HG02852 (cell line): ENCODE measurements around the gene CAPN8.

Experiments used
- ATAC-seq: cut with Tn5 transposase; IDR thresholded peaks from one replicate; pipeline ENCODE4 v1.9.1; 2021; ENCODE audit warnings: mild to moderate bottlenecking, moderate library complexity; ENCODE audit not compliant: unreplicated experiment

Gene CAPN8

DNA sequence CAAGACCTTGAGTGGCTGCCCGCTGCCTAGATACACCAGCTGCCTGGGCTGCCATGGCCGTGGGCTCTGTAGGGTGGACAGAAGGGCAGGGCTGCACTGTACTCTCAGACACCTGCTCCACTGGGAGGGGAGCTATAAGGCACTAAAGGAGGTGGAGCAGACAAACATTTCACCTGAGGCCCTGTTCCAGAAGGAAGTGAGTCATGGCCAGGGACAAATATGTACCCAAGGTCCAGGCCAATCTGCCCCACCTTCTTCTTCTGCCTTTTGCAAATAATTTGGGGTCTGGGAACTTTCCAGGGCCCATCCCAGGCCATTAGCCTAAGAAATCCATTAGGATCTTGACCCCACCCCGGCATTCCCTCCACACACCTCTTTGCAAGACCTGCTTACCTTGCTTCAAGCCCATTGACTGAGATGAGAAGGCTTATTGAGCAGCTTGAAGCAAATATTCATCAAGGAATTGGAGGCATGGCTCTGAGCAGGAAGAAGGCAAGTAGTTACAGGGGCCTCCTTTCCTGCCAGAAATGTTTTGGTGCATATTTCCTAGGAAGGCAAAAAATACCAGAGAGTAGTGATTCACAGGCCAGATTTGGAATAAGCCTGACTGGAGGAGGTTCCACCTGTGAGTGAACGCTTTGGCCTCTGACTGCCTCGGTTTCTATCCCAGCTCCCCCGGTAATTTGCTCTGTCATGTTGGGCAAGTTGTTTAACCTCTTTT, at the start of gene CAPN8:
TSS of gene CAPN8 (minus strand) at position 110 of the 721 bp plus-strand sequence. CDS start at position 55, 55 bp downstream.
- no peak for ATAC-seq

DNA sequence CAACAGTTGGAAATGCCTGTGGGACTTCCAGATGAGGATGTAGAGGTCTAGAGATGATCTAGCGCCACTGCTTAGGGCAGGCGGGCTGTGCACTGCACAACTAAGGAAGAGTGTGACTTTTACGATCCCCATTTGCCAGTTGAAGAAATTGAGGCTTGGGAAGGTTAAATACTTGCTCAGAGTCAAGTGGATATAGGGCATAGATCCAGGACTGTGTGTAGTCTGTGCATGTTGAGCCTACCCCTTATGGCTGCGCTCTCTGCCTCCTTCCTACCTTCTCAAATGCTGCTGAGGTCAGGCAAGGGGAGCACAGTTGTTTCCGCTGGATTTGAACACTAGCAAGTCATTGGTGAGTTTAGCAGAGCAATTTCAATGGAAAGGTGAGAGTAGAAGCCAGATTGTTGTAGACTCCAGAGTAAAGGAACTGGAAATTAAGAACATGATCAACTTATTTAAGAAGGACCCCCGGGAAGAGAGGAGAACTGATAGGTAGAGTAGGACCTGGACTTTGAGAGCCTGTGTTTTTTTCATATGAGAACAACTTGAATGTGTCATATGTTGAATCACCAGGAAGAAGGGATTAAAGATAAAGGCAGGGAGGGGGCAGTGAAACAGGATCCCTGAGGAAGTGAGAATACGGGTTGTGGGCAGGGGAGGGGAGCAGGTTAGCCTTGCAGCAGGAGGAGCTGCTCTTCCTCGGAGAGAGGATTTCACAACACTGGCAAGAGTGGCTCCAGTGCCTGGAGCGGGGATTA, 49.5 kb upstream of the CAPN8 start:
- no peak for ATAC-seq

DNA sequence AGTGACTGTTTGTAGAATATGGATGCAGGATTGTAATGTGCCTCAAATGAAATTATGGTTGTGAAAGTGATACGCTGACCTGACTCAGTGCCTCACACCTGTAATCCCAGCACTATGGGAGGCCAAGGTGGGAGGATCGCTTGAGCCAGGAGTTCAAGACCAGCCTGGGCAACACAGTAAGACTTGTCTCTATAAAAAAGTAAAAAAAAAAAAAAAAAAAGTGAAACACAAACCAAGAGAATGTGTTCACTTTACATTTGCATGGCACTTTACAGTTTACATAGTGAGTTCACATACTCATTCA, 48.9 kb upstream of the CAPN8 start:
- ATAC-seq = no peak

DNA sequence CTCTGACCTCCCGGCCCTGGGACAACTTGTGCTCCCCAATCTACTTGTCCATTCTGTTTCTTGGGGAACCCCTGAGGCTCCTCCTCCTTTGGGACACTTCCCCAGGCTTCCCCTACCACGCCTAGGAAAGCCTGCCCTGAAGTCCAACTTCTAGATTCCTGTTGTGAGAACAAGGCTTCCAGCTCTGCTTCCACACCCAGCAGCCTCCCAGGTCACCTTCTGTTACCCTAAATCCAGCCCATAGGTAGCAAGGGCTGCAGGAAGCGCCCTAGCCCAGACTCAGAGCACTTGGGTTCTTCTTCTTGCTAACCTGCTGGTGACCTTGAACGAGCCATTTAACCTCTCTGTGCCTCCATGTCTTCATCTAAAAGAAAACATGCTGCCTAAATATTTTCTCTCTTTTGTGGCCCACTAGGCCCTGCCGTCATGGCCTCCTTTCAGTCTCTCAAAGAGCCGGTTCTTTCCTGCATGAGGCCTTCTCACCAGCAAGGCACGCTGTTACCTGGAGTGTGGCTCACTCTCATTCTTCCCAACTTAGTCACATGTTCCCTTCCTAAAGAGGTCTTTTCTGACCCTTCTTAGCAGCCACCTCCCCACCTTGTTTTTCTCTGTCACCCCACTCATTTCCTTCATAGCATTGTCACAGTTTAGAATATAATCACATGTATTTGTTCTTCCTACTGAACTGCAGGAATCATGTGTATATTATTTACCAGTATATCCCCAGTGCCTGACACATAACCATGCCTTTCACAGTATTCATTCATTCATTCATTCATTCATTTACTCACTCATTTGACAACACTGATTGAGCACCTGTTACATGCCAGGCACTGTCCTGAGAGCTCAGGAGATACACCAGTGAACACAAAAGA, 48.3 kb upstream of the CAPN8 start:
- no peak for ATAC-seq

DNA sequence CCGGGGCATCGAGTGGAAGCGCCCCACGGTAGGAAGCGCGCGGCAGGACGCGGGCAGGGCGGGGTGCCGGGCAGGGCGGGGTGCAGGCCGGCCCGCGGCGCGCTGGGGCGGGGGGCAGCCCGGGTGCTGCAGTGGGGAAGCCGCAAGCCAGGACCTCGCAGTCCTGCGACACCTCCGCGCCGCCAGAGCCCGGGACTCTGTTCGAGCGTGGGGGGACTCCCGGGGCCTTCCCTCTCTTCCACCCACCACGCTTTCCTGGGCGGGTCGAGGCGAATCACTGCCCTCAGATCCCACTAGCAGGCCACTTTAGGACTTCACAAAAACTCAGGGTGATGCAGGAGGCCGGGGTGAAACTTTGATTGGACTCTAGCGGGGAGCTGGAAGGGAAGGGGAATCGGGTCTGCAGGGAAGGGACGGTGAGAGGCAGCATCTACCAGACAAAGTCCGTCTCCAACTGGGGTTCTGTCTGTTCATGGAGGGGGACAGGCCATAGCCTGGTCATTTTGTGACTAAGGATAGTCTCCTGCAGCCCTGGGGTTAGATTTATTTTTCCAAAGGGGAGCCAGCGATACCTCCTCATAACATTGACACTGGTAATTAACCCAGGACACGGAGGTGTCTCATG, 47.5 kb upstream of the CAPN8 start:
- peak; percentile 39 for ATAC-seq

DNA sequence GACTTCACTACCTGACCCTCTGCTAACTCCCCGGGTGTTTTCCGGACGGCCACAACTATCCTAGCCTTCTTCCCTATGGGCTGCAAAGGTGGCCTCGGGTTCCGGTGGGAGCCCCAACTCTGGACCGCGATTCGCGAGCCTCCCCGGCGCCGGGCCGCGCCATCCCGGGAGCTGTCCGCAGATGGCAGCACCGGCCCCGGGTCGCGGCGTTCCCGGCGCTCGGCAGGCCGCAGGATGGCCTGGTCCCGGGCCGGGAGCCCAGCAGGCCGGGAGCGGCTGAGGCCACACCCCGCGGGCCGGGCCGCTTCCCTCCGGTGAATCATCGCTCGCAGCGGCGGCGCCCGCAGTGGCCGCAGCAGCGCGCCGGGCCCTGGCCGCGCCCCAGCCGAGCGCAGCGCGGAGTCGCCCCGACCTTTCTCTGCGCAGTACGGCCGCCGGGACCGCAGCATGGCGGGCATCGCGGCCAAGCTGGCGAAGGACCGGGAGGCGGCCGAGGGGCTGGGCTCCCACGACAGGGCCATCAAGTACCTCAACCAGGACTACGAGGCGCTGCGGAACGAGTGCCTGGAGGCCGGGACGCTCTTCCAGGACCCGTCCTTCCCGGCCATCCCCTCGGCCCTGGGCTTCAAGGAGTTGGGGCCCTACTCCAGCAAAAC, 46.8 kb upstream of the CAPN8 start, which contains the start of gene CAPN2:
TSS of gene CAPN2 (plus strand) at position 346 of the 656 bp plus-strand sequence. CDS start at position 448, 102 bp downstream.
- ATAC-seq = peak; percentile 67

DNA sequence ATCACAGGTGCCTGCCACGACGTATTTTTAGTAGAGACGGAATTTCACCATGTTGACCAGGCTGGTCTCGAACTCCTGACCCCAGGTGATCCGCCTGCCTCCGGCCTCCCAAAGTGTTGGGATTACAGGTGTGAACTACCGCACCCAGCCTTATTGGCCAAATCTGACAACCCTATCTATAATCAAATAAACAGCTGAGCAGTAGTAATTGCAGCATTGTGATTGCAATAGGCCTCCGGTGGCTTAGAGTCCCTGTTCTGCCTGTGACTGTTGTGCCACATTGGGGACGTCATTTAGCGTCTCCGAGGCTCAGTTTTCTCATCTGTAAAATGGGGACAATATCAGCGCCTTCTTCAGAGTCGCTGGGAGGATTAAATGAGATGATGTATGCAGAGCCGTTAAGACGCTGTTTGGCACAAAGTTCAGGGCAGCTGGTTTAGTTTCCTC, 46.3 kb upstream of the CAPN8 start:
- no peak for ATAC-seq

DNA sequence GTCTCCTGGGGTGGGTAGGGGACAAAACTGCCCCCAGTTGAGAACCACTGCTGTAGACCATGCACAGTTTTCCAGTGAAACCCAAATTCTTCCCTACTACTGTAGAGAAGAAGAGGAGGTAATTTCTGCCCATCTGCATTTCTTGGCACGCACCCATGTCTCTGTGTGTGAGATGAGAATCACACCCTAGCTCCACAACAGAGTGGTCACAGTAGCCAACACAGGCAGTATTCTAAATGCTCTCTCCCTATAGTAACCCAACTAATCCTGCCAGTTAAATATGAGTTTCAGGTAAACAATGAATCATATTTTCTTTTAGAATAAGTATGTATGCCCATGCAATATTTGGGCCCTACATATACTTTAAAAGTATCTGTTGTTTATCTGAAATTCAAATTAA, 45.7 kb upstream of the CAPN8 start:
- no peak for ATAC-seq

DNA sequence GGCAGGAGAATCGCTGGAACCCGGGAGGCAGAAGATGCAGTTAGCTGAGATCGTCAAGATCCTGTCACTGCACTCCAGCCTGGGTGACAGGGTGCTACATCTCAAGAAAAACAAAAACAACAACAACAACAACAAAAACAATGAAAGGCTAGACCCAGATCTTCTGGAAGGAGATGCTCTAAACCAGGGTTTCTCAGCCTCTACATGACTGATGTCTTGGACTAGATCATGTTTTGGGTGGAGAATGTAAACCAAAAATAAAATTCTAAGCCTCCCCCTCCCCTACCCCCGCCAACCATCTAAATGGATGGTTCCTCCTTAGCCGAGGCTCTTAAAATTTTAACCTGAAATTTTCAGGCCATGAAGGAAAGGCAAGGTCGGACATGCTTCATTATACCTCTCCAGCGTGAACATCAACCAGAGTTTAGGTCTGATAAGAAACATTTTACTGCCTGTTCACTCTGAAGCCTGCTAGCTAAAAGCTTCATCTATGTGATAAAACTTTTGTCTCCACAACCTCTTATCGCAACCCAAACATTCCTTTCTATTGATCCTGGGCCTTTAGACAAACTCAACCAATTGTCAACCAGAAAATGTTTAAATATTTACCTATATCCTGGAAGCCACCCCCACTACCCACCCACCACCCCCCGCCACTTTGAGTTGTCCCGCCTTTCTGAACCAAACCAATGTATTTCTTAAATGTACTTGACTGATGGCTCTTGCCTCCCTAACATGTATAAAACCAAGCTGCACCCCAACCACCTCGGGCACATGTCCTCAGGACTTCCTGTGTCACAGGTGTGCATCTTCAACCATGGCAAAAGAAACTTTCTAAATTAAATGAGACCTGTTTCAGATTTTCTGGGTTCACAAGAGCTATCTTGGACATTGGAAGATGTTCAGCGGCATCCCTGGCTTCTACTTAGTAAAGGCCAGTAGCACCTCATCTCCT, 45.0 kb upstream of the CAPN8 start:
- no peak for ATAC-seq

DNA sequence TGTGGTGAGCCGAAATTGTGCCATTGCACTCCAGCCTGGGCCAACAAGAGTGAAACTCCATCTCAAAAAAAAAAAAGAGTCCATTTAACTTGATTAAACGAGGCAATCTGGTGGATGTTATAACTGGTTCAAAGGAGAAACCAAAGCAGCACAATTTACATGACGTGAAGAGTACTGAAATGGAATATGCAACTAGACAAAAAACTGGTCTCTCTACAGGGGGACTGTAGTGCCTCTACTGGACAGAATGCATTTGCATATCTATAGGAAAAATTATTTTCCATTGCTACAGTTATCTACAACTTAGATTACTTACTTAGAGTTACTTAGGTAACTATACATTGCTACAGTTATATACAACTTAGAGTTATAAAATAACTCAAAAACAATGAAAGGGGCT, 44.1 kb upstream of the CAPN8 start:
- ATAC-seq = no peak

DNA sequence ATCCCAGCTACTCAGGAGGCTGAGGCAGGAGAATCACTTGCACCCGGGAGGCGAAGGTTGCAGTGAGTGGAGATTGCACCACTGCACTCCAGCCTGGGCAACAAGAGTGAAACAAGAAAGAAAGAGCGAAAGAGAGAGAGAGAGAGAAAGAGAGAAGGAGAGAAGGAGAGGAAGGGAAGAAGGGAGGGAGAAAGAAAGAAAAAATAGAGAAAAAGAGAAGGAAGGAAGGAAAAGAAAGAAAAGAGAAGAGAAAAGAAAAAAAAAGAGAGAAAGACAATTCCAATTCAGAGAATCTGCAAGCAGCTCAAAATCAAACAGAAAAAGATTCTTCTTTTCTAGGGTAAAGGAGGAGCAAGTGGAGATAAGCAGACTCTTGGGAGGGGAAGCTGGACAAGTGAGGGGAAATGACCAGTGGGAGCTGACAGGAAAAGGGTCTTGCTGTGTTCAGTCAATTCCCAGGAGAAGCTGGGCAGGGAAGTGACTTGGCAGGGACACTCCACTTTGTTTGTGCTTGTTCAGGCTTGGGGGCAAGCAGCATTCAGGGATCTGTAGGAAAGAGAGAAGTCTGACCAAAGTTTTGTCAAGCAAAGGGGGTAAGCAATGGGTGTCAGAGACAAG, 43.3 kb upstream of the CAPN8 start:
- ATAC-seq = no peak

DNA sequence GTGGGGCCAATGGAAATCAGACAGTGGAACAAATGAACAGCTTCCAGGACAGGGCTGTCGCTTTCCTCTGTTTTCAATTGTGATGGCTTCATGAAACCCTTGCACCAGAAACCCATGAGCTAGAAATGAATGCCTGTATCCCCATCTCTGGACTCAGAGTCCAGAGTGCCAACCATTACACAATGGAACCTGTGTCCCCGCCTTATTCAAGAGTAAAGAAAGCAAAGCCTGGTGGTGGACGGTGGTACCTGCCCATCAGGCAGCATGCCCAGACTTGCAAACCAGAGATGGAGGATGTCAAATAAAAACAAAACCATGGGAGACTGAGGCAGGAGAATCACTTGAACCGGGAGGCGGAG, 42.5 kb upstream of the CAPN8 start:
- ATAC-seq = no peak

DNA sequence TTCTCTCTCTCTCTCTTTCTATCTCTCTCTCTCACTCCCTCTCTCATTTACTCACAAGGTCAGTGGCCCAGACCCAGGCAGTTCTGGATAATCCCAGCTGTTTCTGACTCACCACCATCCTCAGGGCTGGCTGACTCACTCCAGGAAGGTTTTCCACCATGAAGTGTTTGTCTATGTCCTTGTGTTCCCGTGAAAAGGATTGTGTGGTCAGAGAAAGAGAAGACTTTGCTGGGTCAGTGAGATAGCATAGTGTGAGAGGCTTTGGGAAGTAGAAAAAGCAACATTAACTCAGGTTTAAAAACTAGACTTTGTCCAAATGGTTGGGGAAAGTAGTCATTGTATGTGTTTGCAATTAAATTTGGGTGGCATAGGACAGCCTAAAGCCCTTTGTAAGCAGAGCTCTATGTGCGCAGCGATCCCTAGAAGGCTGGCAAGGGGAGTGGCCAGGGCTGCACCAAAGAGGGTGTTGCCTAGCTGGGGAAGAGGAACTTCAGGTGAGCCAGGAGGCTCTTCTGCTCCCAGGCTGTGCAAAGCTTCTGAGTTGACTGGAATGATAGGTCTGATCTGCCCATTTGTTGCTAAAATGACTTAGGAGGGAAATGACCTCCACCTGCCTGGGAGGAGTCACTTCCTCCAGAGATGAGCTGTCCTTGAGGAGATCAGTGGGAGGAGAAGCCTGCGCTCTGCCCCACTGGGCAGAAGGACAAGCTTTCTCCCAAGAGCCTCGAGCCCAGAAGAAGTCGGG, 41.9 kb upstream of the CAPN8 start:
- ATAC-seq = no peak

DNA sequence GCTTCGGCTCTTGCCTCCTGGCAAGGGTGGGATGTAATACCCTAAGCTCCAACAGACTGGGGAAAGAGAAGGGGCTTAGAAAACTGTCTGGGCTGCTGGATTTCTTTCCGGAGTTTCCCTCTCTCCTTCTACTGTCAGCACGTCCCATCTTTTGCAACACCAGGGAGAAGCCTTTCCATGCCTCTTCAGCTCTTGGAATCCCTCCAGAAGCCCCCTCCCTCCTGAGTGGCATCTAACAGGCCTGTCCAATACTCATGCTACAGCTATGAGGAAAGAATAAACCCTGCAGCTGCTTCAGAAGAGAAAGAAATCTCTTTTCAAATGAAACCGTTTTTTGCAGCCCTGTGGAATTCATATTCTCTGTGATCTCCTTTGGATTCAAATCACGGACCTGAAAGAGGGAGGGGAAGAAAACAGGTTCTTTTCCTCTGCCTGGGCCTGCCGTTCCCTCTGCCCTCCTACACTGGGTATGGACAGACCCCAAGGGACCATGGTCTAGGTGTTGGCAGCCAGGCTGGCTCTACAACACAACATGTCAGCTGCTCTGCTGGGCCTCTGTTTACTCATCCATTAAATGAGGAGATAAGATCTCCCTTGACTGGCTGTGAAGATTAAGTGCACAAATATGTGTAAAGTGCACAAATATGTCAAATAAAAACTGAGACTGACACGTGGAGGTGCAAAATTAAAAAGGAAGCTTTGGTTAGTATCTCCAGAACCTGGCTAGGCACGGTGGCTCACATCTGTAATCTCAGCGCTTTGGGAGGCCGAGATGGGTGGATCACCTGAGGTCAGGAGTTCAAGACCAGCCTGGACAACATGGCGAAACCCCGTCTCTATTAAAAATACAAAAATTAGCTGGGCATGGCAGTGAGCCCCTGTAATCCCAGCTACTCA, 40.8 kb upstream of the CAPN8 start:
- no peak for ATAC-seq

DNA sequence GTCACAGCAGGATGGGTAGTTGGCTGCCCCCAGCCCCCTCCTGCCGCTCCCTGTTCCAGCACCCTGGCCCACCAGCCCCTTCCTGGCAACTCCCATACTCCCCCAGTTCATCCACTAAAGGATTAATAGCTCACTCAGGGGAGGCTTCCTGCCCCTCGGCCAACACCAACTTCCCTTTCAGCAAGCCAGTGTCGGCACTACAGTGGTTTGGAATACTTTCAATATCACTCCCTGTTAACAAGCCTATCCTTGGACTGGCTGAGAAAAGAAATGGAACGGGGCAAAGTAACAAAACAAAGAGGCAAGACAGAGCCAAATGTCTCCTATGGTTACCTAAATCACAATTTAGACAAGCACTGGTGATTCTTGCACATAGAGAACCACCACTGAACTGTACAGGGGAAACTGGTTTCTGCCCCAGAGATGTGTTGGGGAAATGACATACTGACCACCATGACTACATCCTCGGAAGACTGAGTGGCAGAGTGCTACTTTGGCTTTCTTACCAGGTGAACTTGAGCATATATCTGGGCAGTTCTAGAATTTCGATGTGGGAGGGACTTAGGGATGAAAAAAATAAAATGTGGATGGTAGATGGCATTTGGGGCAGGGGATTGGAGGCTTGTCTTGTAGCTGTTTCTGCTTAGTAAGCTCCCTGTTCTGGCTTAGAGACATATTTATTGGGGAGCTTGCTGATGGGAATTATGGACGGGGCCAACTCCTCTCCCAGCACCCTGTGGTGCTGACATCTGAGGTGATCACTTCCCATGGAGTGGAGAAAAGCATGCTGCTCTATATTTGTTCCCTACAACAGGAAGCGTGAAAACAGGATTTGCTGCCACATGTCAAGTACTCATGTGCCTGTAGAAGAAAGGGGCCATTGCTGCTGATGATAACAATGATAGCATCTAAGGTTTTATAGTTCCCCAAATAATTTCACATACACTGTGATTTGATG, 39.7 kb upstream of the CAPN8 start:
- no peak for ATAC-seq

DNA sequence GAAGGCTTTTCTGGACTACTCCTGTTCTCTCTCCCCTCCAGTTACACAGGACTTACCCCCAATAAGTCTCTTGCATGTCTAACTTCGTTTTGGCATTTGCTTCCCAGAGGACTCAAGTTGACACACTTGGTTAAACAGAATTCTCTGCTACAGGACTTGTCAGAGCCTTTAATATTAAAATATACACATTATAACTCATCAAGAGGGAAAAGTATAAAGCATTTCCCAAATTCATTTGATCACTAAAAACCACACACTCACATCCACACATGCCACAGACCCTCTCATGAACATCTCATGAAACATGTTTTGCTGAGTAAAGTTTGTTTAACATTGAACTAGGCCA, 38.1 kb upstream of the CAPN8 start:
- ATAC-seq = no peak
